Activated T-helper 17 cell treated with anti-CD3 and anti-CD28 coated beads, Interleukin-2, amount 50 U/mL, for 72 hours (primary cell): ENCODE measurements around the gene TRIP4. TPM values are rescaled to one million over a fixed set of nuclear protein-coding genes. Genes with fewer than 3 reads are reported as not detected.
"Not testable (repeated sequence)": the region's sequence is repeated elsewhere in the genome, so short reads cannot be mapped to it uniquely, and the experiment has no call there.

Source experiments
- ATAC-seq: fragments of 150-1000 bp; cut with Tn5 transposase; replicated peaks from 2 replicates; pipeline ENCODE4 v1.10.0; 2021; ENCODE audit warnings: mild to moderate bottlenecking, moderate library complexity
- H3K27ac Mint-ChIP-seq: one replicate; pipeline ENCODE4 v1.8.0; 2022; ENCODE audit warnings: mixed read lengths
- H3K27me3 Mint-ChIP-seq: one replicate; pipeline ENCODE4 v1.8.0; 2022; ENCODE audit warnings: mixed read lengths
- H3K36me3 Mint-ChIP-seq: one replicate; pipeline ENCODE4 v1.8.0; 2022; ENCODE audit warnings: low read depth, mild to moderate bottlenecking, mixed read lengths
- H3K4me1 Mint-ChIP-seq: one replicate; pipeline ENCODE4 v1.8.0; 2022; ENCODE audit warnings: mixed read lengths
- H3K4me3 Mint-ChIP-seq: one replicate; pipeline ENCODE4 v1.8.0; 2022; ENCODE audit warnings: mild to moderate bottlenecking, mixed read lengths
- H3K9me3 Mint-ChIP-seq: one replicate; pipeline ENCODE4 v1.8.0; 2022; ENCODE audit warnings: mixed read lengths
- total RNA-seq, 2 donors: library from RNA; stranded (reverse); gene quantifications; one replicate each; pipeline ENCODE4 v1.2.3, GENCODE V29; 2022

TRIP4 gene
- total RNA-seq: 10 to 100 TPM; 26.6 to 26.7 TPM

DNA sequence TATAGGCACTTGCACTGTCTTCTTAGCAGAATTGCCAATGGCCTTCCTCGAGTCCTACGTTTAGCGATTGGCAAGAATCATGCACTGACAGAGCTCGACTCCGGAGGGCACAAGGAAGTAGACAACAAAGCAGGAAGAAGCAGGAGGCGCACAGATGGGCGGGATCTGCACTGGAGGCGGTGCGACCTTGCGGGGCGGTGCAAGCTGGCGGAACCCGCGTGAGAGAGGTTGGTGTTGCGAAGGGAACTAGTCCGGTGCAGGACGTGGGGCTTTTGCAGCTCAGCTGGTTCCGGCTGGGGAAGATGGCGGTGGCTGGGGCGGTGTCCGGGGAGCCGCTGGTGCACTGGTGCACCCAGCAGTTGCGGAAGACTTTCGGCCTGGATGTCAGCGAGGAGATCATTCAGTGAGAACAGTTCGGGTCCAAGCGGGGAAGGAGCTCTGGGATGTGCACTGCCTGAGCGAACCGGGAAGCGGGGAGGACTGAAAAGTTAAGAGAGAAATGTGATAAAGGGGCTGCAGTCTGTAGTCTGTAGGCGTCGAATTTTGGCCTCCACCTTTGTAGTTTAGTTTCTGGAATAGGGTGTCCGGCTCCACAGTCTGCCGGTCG lies at the start of gene TRIP4:
Gene TRIP4, plus strand, starts transcription at position 275 of the 607 bp plus-strand sequence. Its CDS starts 28 bp downstream, at position 303.
- Mint-ChIP-seq H3K27ac (peak within 1 kb of the TSS; percentile 91), H3K9me3 (no peaks in the 10 kb centered on the region), H3K36me3 (peaks cover 20% of the 10 kb centered on the region), H3K4me3 (peak within 1 kb of the TSS; percentile 90), H3K4me1 (peaks cover 14% of the 10 kb centered on the region), H3K27me3 (no peaks in the 10 kb centered on the region)
- peak; percentile 100 for ATAC-seq

DNA sequence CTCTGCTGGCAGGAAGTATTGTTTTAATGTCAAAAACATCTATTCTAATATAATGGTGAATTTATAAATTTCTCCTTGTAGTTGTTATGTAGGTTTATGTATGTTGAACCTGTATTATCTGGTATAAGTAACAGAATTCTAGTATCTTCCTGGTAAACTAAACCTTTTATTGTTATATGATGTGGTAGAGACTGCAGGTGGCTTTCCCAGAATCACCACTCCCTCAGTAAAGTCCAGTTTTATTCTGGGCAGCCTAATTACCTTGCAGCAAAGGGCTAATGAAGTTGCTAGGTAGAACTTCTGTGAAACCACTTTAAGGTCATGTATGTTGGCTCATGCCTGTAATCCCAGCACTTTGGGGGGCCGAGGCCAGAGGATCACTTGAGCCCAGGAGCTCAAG lies 47.3 kb upstream of the TRIP4 start:
- Mint-ChIP-seq H3K4me1 (peaks cover 24% of the 10 kb centered on the region), H3K36me3 (peaks cover 47% of the 10 kb centered on the region), H3K27ac (no peak overlapping the region), H3K4me3 (no peak overlapping the region), H3K27me3 (no peaks in the 10 kb centered on the region), H3K9me3 (no peaks in the 10 kb centered on the region)
- no peak for ATAC-seq

DNA sequence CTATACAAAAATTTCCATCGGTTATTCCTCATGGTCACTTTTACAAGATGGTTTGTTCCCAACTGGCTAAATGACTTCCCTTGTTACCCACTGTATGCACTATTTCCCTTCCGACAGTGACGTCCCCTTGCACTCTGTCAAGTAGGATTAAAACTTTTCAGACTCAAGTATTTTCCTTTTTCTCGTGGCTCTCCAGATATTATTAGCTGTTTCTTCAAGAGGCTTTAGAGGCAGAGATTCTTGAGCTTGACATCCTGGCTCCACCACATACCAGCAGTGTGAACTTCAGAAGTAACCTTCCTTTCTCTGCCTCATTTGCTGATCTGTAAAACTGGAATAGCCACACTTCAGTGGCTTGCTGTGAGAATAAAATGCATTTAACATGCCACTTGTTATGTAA lies 45.7 kb upstream of the TRIP4 start:
- Mint-ChIP-seq H3K4me1 (peaks cover 15% of the 10 kb centered on the region), H3K36me3 (peaks cover 57% of the 10 kb centered on the region), H3K27ac (no peak overlapping the region), H3K27me3 (no peaks in the 10 kb centered on the region), H3K9me3 (no peaks in the 10 kb centered on the region), H3K4me3 (no peak overlapping the region)
- ATAC-seq: no peak

DNA sequence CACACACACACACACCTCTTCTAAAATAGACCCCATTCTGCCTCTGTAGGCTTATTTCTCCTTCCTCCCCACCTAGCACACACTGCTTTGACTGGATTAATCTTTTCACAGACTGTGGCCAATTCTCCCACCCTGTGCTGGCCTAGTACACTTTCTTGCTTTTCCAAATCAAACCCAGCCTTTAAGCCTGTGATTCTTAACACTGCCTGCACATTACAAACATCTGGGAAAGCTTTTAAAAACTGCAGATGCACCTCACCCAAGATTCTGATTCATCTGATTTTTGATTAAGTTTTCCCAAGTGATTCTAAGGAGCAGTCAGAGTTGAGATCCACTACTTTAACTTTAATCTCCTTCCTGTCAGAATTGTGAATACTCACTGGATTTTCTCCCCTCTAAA lies 44.4 kb upstream of the TRIP4 start:
- H3K36me3 Mint-ChIP-seq: peaks cover 63% of the 10 kb centered on the region
- no peaks in the 10 kb centered on the region for H3K27me3 Mint-ChIP-seq
- H3K4me3 Mint-ChIP-seq: no peak overlapping the region
- H3K9me3 Mint-ChIP-seq: no peaks in the 10 kb centered on the region
- ATAC-seq: no peak
- H3K27ac Mint-ChIP-seq: no peak overlapping the region
- H3K4me1 Mint-ChIP-seq: peaks cover 10% of the 10 kb centered on the region

DNA sequence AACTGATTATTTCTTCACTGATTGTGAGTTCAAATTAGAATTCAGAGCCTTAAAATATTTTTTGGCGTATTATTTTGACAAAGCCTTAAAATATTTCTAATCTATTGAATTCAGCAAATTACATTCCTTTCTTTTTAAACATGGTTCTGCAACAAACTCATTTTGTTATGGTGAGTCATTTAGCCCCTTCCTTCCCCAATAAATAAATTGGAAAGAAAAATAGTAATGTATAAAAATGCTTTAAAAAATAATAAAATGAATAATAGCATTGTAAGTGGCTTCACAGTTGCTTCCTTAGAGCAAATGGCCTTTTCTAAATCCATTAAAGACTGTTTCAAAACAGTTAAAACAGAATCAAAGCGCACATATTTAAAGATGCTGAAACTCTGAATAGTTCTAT lies 43.8 kb upstream of the TRIP4 start:
- peaks cover 68% of the 10 kb centered on the region for H3K36me3 Mint-ChIP-seq
- H3K9me3 Mint-ChIP-seq: no peaks in the 10 kb centered on the region
- no peak for ATAC-seq
- H3K4me3 Mint-ChIP-seq: no peak overlapping the region
- H3K27ac Mint-ChIP-seq: no peak overlapping the region
- no peaks in the 10 kb centered on the region for H3K27me3 Mint-ChIP-seq
- peaks cover 10% of the 10 kb centered on the region for H3K4me1 Mint-ChIP-seq

DNA sequence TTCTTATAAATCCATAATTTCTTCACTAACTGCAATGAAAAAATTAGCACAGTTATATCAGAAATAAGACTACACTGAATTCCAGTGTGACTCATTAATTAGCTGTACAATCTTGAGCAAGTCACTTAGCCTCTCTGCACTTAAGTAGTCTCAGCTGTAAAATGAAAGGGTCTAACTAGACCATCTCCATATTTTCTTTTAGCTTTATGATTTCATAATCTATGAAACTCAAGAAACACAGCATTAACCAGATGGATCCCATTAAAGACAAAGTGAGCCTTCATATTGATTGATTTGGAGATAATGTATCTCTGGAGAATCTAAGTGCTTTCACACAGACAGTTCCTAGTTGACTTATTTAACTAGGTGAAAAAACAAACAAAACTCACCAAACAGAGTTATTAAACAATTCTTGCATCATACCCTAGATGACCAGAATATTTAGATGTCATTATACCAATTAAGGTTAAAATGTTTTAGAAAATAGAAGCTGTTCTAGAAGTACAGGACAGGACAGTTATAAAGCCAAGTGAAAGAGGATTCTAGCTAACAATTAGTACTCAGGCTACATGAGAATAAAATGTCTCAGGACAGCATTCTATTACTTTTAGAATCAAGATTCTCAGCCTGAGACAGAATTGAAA lies 42.9 kb upstream of the TRIP4 start:
- Mint-ChIP-seq H3K9me3 (no peaks in the 10 kb centered on the region), H3K27me3 (no peaks in the 10 kb centered on the region), H3K4me1 (peaks cover 10% of the 10 kb centered on the region), H3K36me3 (peaks cover 71% of the 10 kb centered on the region), H3K4me3 (no peak overlapping the region), H3K27ac (no peak overlapping the region)
- ATAC-seq: no peak

DNA sequence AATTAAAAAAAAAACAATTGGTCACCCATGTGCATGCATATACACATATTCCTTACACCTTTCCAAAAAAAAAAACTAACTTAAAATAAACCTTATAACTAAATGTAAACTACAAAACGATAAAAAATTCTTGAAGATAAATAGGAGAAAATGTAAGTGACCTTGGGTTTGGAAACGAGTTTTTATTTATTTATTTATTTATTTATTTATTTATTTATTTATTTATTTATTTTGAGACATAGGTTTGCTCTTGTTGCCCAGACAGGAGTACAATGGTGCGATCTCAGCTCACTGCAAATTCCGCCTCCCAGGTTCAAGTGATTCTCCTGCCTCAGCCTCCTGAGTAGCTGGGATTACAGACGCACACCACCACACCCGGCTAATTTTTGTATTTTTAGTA lies 41.4 kb upstream of the TRIP4 start:
- ATAC-seq, H3K4me3 Mint-ChIP-seq, H3K27me3 Mint-ChIP-seq, H3K4me1 Mint-ChIP-seq, H3K27ac Mint-ChIP-seq, H3K9me3 Mint-ChIP-seq: not testable (repeated sequence)
- H3K36me3 Mint-ChIP-seq: peaks cover 72% of the 10 kb centered on the region

DNA sequence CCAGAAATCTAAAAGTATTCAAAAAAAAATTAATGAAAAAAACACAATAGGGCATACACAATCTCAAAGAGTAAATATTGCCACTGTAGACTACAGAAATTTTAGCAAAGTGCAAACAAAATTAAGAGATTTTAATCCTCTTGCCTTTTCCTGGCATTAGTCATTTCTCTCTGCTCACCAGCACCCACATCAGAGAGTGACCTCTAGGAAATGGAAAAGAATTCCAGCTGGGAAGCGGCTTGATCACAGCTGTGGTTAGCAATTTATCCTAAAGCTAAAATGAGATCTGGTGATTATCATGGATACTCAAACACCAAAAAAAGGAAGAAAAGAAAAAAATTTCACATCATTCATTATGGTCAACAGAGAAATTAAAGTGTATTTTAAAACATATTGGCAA lies 39.2 kb upstream of the TRIP4 start:
- peaks cover 56% of the 10 kb centered on the region for H3K36me3 Mint-ChIP-seq
- no peaks in the 10 kb centered on the region for H3K27me3 Mint-ChIP-seq
- no peak overlapping the region for H3K4me3 Mint-ChIP-seq
- H3K4me1 Mint-ChIP-seq: peaks cover 5% of the 10 kb centered on the region
- no peak for ATAC-seq
- H3K27ac Mint-ChIP-seq: no peak overlapping the region
- H3K9me3 Mint-ChIP-seq: no peaks in the 10 kb centered on the region

DNA sequence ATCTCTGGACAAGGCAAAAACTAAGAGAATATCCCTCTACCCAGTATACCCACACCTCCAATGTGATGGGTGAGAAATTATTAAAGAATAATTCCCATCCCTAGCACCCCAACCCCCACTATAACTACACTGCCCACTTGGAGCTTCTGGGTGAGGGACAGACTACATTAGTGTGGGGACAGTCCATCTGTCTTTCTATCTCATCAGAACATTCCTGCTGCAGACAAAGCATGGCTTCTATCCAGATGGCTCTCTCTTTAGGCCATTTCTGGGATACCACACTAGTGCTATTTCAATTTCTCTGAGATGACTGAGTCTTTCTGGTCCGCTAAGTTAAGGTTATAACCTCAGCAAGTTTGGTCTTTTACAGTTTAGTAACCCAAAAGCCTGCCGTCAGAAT lies 38.3 kb upstream of the TRIP4 start:
- Mint-ChIP-seq H3K27ac (no peak overlapping the region), H3K4me1 (peaks cover 4% of the 10 kb centered on the region), H3K4me3 (no peak overlapping the region), H3K9me3 (no peaks in the 10 kb centered on the region), H3K27me3 (no peaks in the 10 kb centered on the region), H3K36me3 (peaks cover 55% of the 10 kb centered on the region)
- ATAC-seq: no peak

DNA sequence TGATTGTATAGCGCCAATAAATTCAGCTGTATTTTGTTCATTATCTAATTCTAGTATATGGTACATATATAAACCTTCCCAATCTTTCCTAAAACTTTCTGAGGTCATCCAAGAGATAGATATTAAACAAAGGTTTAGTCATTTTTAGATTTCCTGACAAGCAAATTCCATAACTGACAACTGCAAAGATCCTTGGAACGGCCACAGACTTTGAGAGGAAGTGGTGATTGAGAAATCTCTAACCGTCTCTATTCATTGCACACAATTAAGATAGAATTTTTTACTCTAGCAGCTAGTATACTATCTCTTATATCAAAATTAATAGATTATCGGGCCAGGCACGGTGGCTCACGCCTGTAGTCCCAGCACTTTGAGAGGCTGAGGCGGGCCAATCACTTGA lies 36.4 kb upstream of the TRIP4 start:
- no peak for ATAC-seq
- Mint-ChIP-seq H3K27ac (no peak overlapping the region), H3K36me3 (peaks cover 62% of the 10 kb centered on the region), H3K4me3 (no peak overlapping the region), H3K27me3 (no peaks in the 10 kb centered on the region), H3K4me1 (peaks cover 8% of the 10 kb centered on the region), H3K9me3 (no peaks in the 10 kb centered on the region)

DNA sequence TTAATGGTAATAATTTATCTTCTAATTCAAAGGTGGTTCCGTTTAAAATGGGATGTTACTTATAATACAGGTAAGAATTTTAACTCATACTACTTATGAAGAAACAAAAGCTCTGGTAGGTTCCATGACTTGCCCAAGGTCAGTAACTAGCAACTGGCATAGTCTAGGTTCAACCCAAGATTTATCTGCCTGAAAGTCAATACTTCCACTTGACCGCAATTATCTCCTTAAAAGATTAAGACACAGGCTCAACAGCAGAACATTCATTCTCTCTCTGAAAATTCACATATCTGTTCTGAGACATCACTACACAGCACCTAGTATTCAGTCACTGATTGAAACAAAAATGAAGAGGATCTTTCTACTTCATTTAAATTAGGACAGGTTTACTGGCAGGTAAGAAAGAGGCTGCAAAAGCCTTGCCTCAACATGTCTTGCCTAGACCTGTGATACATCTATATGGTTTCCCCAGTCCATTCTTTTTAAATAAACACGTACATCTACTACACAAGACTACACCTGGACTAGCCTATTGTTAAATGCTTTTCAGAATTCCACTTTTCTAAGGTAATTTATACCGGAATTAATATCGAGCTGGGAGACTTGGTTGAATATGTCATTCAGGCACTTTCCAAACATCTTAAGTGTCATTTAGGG lies 32.8 kb upstream of the TRIP4 start:
- peaks cover 28% of the 10 kb centered on the region for H3K36me3 Mint-ChIP-seq
- no peak for ATAC-seq
- peak overlapping the region; percentile 93 for H3K4me3 Mint-ChIP-seq
- H3K9me3 Mint-ChIP-seq: no peaks in the 10 kb centered on the region
- H3K27ac Mint-ChIP-seq: peak overlapping the region; percentile 94
- H3K4me1 Mint-ChIP-seq: peaks cover 13% of the 10 kb centered on the region
- H3K27me3 Mint-ChIP-seq: no peaks in the 10 kb centered on the region

DNA sequence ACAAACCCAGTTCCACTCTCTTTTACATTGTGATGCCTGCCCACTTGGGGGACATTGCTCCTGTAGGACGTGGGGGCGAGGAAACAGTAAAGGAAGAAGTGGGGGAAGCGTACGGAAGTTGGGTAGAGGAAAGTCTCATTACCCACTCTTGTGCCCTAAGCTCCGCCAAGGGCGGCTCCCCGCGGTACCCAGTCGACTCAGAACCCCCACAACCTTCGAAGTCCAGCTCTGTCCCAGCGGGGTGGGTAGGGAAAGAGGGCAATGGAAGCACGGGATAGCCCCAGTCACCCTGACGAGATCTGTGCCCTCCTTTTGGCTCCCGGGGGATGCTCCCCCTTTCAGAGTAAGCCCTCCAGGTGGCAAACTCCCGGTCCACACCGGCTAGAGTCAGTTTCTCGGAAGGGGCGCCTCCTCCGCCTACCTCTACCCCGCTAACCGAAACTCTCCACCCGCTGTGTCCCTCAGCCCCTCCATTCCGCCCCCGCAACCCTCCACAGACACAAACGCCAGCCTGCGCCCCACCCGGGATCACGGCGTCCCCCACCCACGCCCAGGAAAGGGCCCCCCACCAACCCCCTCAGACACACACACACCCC lies 32.2 kb upstream of the TRIP4 start:
- peak overlapping the region; percentile 94 for H3K27ac Mint-ChIP-seq
- peaks cover 13% of the 10 kb centered on the region for H3K4me1 Mint-ChIP-seq
- H3K36me3 Mint-ChIP-seq: peaks cover 26% of the 10 kb centered on the region

DNA sequence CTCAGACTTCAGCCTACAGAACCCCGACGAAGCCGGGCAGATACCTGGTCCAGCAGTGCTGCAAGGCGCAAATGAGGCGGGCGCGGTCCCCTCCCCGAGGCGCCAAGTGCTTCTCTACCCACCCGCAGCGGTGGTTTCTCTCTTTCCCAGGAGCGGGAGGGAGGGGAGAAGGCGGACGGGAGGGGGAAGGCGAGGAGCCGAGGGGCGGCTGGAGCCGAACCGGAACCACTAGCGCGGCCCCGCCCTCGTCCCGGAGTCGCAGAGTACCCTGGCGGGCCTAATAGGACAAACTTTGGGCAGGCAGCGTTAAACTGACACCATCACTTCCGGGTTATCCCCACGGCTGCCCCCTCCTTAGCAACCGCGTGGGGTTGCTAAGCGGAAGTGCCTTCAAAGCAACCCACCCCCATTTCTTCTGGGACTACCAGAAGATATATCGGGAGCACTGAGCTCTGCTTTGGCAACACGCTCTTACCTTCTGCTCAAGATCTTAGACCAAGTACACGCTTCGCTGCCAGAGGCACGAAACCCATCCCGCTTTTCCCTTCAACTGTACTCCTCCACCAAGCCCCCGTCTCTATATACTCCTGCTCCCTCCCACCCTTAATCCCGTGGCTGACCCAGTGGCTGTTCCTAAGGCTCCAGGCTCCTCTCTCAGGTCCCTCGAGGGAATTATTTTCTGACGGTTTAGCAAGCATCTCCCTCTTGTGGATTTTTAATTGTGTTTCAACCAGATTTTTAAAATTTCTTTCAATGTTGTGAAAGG lies 31.5 kb upstream of the TRIP4 start, which contains the start of gene CSNK1G1:
Gene CSNK1G1, minus strand, starts transcription at position 230 of the 766 bp plus-strand sequence. CDS start 55,674 bp downstream, outside the sequence.
- Mint-ChIP-seq H3K9me3 (no peaks in the 10 kb centered on the region), H3K27me3 (no peaks in the 10 kb centered on the region), H3K36me3 (peaks cover 19% of the 10 kb centered on the region), H3K27ac (peak within 1 kb of the TSS; percentile 94), H3K4me3 (peak within 1 kb of the TSS; percentile 93), H3K4me1 (peaks cover 13% of the 10 kb centered on the region)
- ATAC-seq: peak; percentile 100

More for the DNA sequence above, 32.2 kb upstream of the TRIP4 start:
- H3K4me3 Mint-ChIP-seq: peak overlapping the region; percentile 93
- no peaks in the 10 kb centered on the region for H3K27me3 Mint-ChIP-seq
- ATAC-seq: peak; percentile 29
- H3K9me3 Mint-ChIP-seq: no peaks in the 10 kb centered on the region

DNA sequence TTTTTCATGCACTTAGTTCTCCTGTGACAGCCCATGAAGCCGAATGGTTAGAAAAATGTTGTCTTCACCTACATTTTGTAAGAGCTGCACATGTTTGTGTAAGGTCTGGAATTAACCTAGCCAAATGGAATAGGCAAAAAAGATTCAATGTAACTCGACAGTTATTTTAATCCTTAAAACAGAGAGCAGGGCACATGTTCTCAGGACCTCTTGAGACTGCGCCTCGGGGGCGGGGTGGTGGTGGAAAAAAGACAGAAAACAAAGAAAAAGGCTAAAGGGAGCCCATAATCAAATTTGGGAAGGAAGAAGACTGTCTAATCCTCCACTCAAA lies 31.0 kb upstream of the TRIP4 start:
- ATAC-seq: no peak
- H3K27me3 Mint-ChIP-seq: no peaks in the 10 kb centered on the region
- H3K36me3 Mint-ChIP-seq: peaks cover 17% of the 10 kb centered on the region
- peak overlapping the region; percentile 94 for H3K27ac Mint-ChIP-seq
- peaks cover 13% of the 10 kb centered on the region for H3K4me1 Mint-ChIP-seq
- H3K4me3 Mint-ChIP-seq: peak overlapping the region; percentile 93
- no peaks in the 10 kb centered on the region for H3K9me3 Mint-ChIP-seq
